ENCODE data around the gene GPR63. TPM values are rescaled to one million over a fixed set of nuclear protein-coding genes. Genes with fewer than 3 reads are reported as not detected.

The GPR63 gene
- polyA plus RNA-seq, 3 donors: 0.03 to 0.07 TPM; not detected in 1

DNA sequence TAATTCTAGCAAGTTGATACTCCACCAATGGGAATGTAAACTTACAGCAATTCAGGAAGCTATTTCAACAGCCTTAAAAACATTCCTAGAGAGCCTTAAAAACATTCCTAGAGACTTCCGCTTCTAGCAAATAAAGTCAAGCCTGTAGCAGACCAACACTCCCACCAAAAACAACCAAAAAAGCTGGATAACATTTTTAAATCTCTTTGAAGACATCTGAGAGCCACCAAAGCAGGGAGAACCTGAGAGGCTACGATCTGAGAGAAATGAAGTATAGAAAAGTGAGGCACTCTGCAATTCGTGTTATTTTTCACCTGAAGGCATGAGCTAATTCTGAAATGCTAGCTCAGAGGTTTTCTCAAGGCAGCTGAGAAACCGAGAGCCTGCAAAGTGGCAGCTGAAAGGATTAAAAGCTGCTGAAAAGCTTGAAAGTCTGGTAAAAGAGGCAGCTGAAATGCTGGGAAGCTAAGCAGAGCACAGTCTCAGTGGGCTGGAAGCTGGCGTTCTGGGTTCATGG, 20.9 kb downstream of the GPR63 start:
- Histone ChIP-seq H3K9ac (ENCODE audit: insufficient read depth, low read length, poor library complexity, severe bottlenecking) (no peak overlapping the region), H3K4me3 (replicated peaks in 1 of 3; ENCODE audit: low read depth in 2 of 3, low read length in 3 of 3) (no peak overlapping the region), H3K79me2 (ENCODE audit: insufficient read depth, low read length) (no peaks in the 10 kb centered on the region), H3K4me2 (replicated peaks; ENCODE audit: extremely low read depth, low read length, poor library complexity, severe bottlenecking) (no peak overlapping the region), H4K20me1 (ENCODE audit: insufficient read depth, low read length) (no peaks in the 10 kb centered on the region), H3K9me3 (replicated peaks in 1 of 2; ENCODE audit: control insufficient read depth in 1 of 2, insufficient read depth in 1 of 2, low read length in 2 of 2) (no peaks in the 10 kb centered on the region), H3K4me1 (ENCODE audit: control insufficient read depth in 1 of 2, insufficient read depth in 2 of 2, low read length in 2 of 2) (no peaks in the 10 kb centered on the region), H3K27me3 (ENCODE audit: control insufficient read depth in 2 of 2, insufficient read depth in 2 of 2, low read length in 2 of 2) (no peaks in the 10 kb centered on the region), H3K36me3 (replicated peaks in 1 of 2; ENCODE audit: control insufficient read depth in 1 of 2, insufficient read depth in 2 of 2, low read length in 2 of 2) (no peaks in the 10 kb centered on the region), H2AFZ (ENCODE audit: insufficient read depth, low read depth, low read length, poor library complexity, severe bottlenecking) (no peak overlapping the region), H3K27ac (ENCODE audit: low read depth in 1 of 2, low read length in 2 of 2) (no peak overlapping the region)
- Mint-ChIP-seq H3K4me3 (no peak overlapping the region), H3K4me1 (no peaks in the 10 kb centered on the region), H3K27me3 (ENCODE audit: low read depth in 3 of 3) (peaks cover 0 to 1% (median 0%) of the 10 kb centered on the region in 3 donors), H3K36me3 (no peaks in the 10 kb centered on the region), H3K27ac (no peak overlapping the region), H3K9me3 (peaks cover 0 to 5% (median 0%) of the 10 kb centered on the region in 7 donors)
- 76% methylated on average over 3 of the region's 5 CpGs for WGBS (ENCODE audit: insufficient coverage)
- intact Hi-C loops (cut with micrococcal nuclease): no loop called here
- TF ChIP-seq, protein P1, sequence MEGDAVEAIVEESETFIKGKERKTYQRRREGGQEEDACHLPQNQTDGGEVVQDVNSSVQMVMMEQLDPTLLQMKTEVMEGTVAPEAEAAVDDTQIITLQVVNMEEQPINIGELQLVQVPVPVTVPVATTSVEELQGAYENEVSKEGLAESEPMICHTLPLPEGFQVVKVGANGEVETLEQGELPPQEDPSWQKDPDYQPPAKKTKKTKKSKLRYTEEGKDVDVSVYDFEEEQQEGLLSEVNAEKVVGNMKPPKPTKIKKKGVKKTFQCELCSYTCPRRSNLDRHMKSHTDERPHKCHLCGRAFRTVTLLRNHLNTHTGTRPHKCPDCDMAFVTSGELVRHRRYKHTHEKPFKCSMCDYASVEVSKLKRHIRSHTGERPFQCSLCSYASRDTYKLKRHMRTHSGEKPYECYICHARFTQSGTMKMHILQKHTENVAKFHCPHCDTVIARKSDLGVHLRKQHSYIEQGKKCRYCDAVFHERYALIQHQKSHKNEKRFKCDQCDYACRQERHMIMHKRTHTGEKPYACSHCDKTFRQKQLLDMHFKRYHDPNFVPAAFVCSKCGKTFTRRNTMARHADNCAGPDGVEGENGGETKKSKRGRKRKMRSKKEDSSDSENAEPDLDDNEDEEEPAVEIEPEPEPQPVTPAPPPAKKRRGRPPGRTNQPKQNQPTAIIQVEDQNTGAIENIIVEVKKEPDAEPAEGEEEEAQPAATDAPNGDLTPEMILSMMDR (IDR thresholded peaks at IDR 0.05): no peak
- no peak for DNase-seq

- Histone ChIP-seq H3K4me3 (replicated peaks in 1 of 3; ENCODE audit: low read depth in 2 of 3, low read length in 3 of 3) (no peak overlapping the region), H2AFZ (ENCODE audit: insufficient read depth, low read depth, low read length, poor library complexity, severe bottlenecking) (no peak overlapping the region), H3K36me3 (replicated peaks in 1 of 2; ENCODE audit: control insufficient read depth in 1 of 2, insufficient read depth in 2 of 2, low read length in 2 of 2) (no peaks in the 10 kb centered on the region), H3K4me1 (ENCODE audit: control insufficient read depth in 1 of 2, insufficient read depth in 2 of 2, low read length in 2 of 2) (no peaks in the 10 kb centered on the region), H4K20me1 (ENCODE audit: insufficient read depth, low read length) (no peaks in the 10 kb centered on the region), H3K9ac (ENCODE audit: insufficient read depth, low read length, poor library complexity, severe bottlenecking) (no peak overlapping the region), H3K27ac (ENCODE audit: low read depth in 1 of 2, low read length in 2 of 2) (no peak overlapping the region), H3K79me2 (ENCODE audit: insufficient read depth, low read length) (no peaks in the 10 kb centered on the region), H3K27me3 (ENCODE audit: control insufficient read depth in 2 of 2, insufficient read depth in 2 of 2, low read length in 2 of 2) (no peaks in the 10 kb centered on the region), H3K9me3 (replicated peaks in 1 of 2; ENCODE audit: control insufficient read depth in 1 of 2, insufficient read depth in 1 of 2, low read length in 2 of 2) (no peaks in the 10 kb centered on the region), H3K4me2 (replicated peaks; ENCODE audit: extremely low read depth, low read length, poor library complexity, severe bottlenecking) (no peak overlapping the region)
- peaks cover 0 to 5% (median 0%) of the 10 kb centered on the region in 7 donors for H3K9me3 Mint-ChIP-seq
- 100% methylated on average over 1 of the region's 1 CpG for WGBS (ENCODE audit: insufficient coverage)
- intact Hi-C loops (cut with micrococcal nuclease): no loop called here
- no peaks in the 10 kb centered on the region for H3K36me3 Mint-ChIP-seq
- no peak overlapping the region for H3K4me3 Mint-ChIP-seq
- no peak for DNase-seq
- H3K27ac Mint-ChIP-seq: no peak overlapping the region
- H3K4me1 Mint-ChIP-seq: no peaks in the 10 kb centered on the region
- H3K27me3 Mint-ChIP-seq (ENCODE audit: low read depth in 3 of 3): peaks cover 0 to 1% (median 0%) of the 10 kb centered on the region in 3 donors
- TF ChIP-seq, protein P1 (IDR thresholded peaks at IDR 0.05): no peak
These were observed 22.7 kb downstream of the GPR63 start for GRCh38 chr6:96814625-96815024.

Data from CD14-positive monocyte (primary cell).